ENCODE data around the gene APP.

GRCh38 chr21:26070121-26070520, 100.4 kb downstream of the APP start:
- TF ChIP-seq CTCF (IDR thresholded peaks at IDR 0.05) (no peak), EZH2 (IDR thresholded peaks at IDR 0.05) (no peak), EZH2phosphoT487 (IDR thresholded peaks at IDR 0.05) (no peak)

Data from neural progenitor cell (in vitro differentiated cells).